Glutamatergic neuron (in vitro differentiated cells): ENCODE measurements around the gene AREL1. TPM values are rescaled to one million over a fixed set of nuclear protein-coding genes. Genes with fewer than 3 reads are reported as not detected.

Experiments
- DNase-seq: peaks from one replicate; pipeline ENCODE4 v3.0.0; 2022
- H3K27ac Mint-ChIP-seq: one replicate; pipeline ENCODE4 v1.8.0; 2020; ENCODE audit warnings: mild to moderate bottlenecking, mixed read lengths, inconsistent platforms; ENCODE audit not compliant: unreplicated experiment
- H3K27me3 Mint-ChIP-seq: one replicate; pipeline ENCODE4 v1.8.0; 2020; ENCODE audit warnings: mild to moderate bottlenecking, moderate library complexity, mixed read lengths, inconsistent platforms; ENCODE audit not compliant: unreplicated experiment
- H3K36me3 Mint-ChIP-seq: one replicate; pipeline ENCODE4 v1.8.0; 2020; ENCODE audit warnings: mild to moderate bottlenecking, mixed read lengths, inconsistent platforms; ENCODE audit not compliant: unreplicated experiment
- H3K4me1 Mint-ChIP-seq: one replicate; pipeline ENCODE4 v1.8.0; 2020; ENCODE audit warnings: mild to moderate bottlenecking, low read depth, mixed read lengths, inconsistent platforms; ENCODE audit not compliant: unreplicated experiment
- H3K4me3 Mint-ChIP-seq: one replicate; pipeline ENCODE4 v1.8.0; 2020; ENCODE audit warnings: mild to moderate bottlenecking, mixed read lengths, inconsistent platforms; ENCODE audit not compliant: unreplicated experiment
- H3K9me3 Mint-ChIP-seq: one replicate; pipeline ENCODE4 v1.8.0; 2020; ENCODE audit warnings: mild to moderate bottlenecking, moderate library complexity, mixed read lengths, inconsistent platforms; ENCODE audit not compliant: unreplicated experiment
- CTCF ChIP-seq: fragments of 200-600 bp; sonication (generic); IDR thresholded peaks from one replicate; pipeline ENCODE4 v1.5.0; 2021; ENCODE audit not compliant: partially characterized antibody, unreplicated experiment
- total RNA-seq: library from RNA; stranded (reverse); fragmentation: NEBNext Ultra II Directional; extraction: Animal tissue kit (Norgen Biotek cat#: 25700); gene quantifications from one replicate; pipeline ENCODE4 v1.2.1, GENCODE V29; 2021; ENCODE audit not compliant: unreplicated experiment

Gene AREL1
- total RNA-seq, 1 donor from 2014 or later = 69.7 TPM

DNA sequence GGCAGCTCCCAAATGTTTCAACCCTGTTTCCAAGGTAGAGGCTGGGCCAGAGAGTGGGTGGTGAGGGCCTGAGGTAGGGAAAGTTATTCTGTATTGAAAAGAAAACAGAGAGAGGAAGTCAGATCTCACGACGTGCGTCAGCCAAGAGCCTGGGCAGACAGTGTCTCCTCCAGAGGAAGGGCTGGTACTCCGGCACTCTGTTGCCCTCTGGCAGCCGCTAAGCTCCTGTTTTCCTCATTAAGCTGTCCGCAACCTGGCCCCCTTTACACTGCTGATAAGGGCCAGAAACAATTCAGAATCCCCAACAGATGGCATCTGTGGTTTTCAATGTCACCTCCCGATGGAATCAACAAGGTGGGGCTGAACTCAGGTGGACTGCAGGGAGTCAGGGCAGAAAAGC, 74.8 kb downstream of the AREL1 start:
- Mint-ChIP-seq H3K27ac (peak overlapping the region; percentile 34), H3K9me3 (peaks cover 10% of the 10 kb centered on the region), H3K36me3 (no peaks in the 10 kb centered on the region), H3K4me1 (peaks cover 39% of the 10 kb centered on the region), H3K4me3 (no peak overlapping the region), H3K27me3 (peaks cover 8% of the 10 kb centered on the region)
- no peak for DNase-seq
- TF ChIP-seq CTCF = no peak

DNA sequence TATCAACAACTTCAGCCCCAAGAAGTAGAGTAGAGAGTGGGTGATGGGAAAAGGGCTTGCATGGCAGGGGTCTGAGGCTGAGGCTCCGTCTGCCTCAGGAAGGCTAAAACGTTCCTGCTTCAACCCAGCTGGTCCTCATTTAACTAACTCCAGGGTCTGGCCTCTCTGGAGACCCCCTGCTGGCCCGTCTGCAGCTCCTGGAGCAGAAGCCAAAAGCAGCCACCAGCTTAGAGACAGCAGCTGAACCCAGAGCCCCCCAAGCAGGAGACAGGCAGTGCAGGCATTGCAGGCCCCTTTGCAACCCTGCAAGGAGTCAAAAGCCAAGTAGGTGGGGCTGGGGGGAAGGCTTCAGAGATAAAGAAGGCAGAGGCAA, 75.7 kb downstream of the AREL1 start:
- peaks cover 12% of the 10 kb centered on the region for H3K9me3 Mint-ChIP-seq
- H3K27me3 Mint-ChIP-seq = peaks cover 12% of the 10 kb centered on the region
- peak overlapping the region; percentile 61 for H3K4me3 Mint-ChIP-seq
- TF ChIP-seq CTCF = no peak
- peak overlapping the region; percentile 69 for H3K27ac Mint-ChIP-seq
- no peaks in the 10 kb centered on the region for H3K36me3 Mint-ChIP-seq
- peaks cover 43% of the 10 kb centered on the region for H3K4me1 Mint-ChIP-seq
- DNase-seq = peak; percentile 48

GRCh38 chr14:74636424-74637177, 76.3 kb downstream of the AREL1 start:
- peak overlapping the region; percentile 77 for H3K4me3 Mint-ChIP-seq
- no peak for DNase-seq
- H3K4me1 Mint-ChIP-seq = peaks cover 46% of the 10 kb centered on the region
- peaks cover 12% of the 10 kb centered on the region for H3K27me3 Mint-ChIP-seq
- peak overlapping the region; percentile 69 for H3K27ac Mint-ChIP-seq
- H3K36me3 Mint-ChIP-seq = no peaks in the 10 kb centered on the region
- H3K9me3 Mint-ChIP-seq = peaks cover 12% of the 10 kb centered on the region
- TF ChIP-seq CTCF = no peak

GRCh38 chr14:74635847-74636246, 77.0 kb downstream of the AREL1 start:
- peak overlapping the region; percentile 24 for H3K27ac Mint-ChIP-seq
- peaks cover 12% of the 10 kb centered on the region for H3K27me3 Mint-ChIP-seq
- no peak for TF ChIP-seq CTCF
- H3K9me3 Mint-ChIP-seq = peaks cover 12% of the 10 kb centered on the region
- DNase-seq = no peak
- H3K36me3 Mint-ChIP-seq = no peaks in the 10 kb centered on the region
- peaks cover 46% of the 10 kb centered on the region for H3K4me1 Mint-ChIP-seq
- H3K4me3 Mint-ChIP-seq = peak overlapping the region; percentile 77

DNA sequence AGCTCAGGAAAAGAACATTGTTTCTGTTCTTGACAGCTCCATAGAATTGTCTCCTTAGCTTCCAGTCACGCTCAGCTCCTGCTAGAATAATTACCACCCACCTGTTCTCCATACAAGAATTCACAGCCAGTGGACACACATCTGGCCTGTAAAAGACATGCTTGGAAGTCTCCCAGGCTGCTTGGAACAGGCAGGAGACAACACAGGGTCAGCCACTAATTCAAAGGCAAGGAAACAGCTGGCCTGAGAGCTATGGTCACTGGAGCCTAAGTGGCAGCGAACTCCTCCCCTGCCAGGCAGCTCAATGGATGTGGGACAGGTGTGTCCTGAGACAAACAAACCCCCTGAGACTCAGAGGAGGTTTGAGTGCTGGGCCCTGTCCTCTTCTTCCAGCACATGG, 77.9 kb downstream of the AREL1 start:
- DNase-seq = no peak
- H3K27ac Mint-ChIP-seq = peak overlapping the region; percentile 93
- peak overlapping the region; percentile 78 for H3K4me3 Mint-ChIP-seq
- H3K4me1 Mint-ChIP-seq = peaks cover 46% of the 10 kb centered on the region
- TF ChIP-seq CTCF = no peak
- peaks cover 14% of the 10 kb centered on the region for H3K27me3 Mint-ChIP-seq
- no peaks in the 10 kb centered on the region for H3K36me3 Mint-ChIP-seq
- H3K9me3 Mint-ChIP-seq = peaks cover 12% of the 10 kb centered on the region
